ENCODE data around the gene SLC22A2.
"Not testable (repeated sequence)": the region's sequence is repeated elsewhere in the genome, so short reads cannot be mapped to it uniquely, and the experiment has no call there.

Gene SLC22A2

GRCh38 chr6:160240691-160241084 is 17.9 kb downstream of the SLC22A2 start:
- no peak for DNase-seq

GRCh38 chr6:160239929-160240690 is 18.5 kb downstream of the SLC22A2 start:
- DNase-seq = no peak

- DNase-seq = no peak
Observed at GRCh38 chr6:160238761-160239751, 19.6 kb downstream of the SLC22A2 start.

- no peak for DNase-seq
Observed at GRCh38 chr6:160238278-160238711, 20.3 kb downstream of the SLC22A2 start.

- DNase-seq = not testable (repeated sequence)
Observed at GRCh38 chr6:160237597-160238275, 20.9 kb downstream of the SLC22A2 start.

GRCh38 chr6:160236235-160236872 is 22.3 kb downstream of the SLC22A2 start:
- DNase-seq = not testable (repeated sequence)

GRCh38 chr6:160233950-160234640 is 24.5 kb downstream of the SLC22A2 start:
- not testable (repeated sequence) for DNase-seq

GRCh38 chr6:160227769-160228161 is 30.9 kb downstream of the SLC22A2 start:
- no peak for DNase-seq

- DNase-seq = no peak
Observed at GRCh38 chr6:160227038-160227768, 31.4 kb downstream of the SLC22A2 start.

GRCh38 chr6:160226118-160226591 is 32.5 kb downstream of the SLC22A2 start:
- DNase-seq = no peak

- DNase-seq = no peak
Observed at GRCh38 chr6:160224639-160225237, 33.9 kb downstream of the SLC22A2 start.

- no peak for DNase-seq
Observed at GRCh38 chr6:160222491-160222890, 36.1 kb downstream of the SLC22A2 start.

- DNase-seq = no peak
Observed at GRCh38 chr6:160221918-160222317, 36.7 kb downstream of the SLC22A2 start.

GRCh38 chr6:160221423-160221822 is 37.2 kb downstream of the SLC22A2 start:
- DNase-seq = no peak

GRCh38 chr6:160218810-160219209 is 39.8 kb downstream of the SLC22A2 start:
- no peak for DNase-seq

- DNase-seq = no peak
Observed at GRCh38 chr6:160217863-160218262, 40.8 kb downstream of the SLC22A2 start.

GRCh38 chr6:160217073-160217472 is 41.5 kb downstream of the SLC22A2 start:
- no peak for DNase-seq

- DNase-seq = no peak
Observed at GRCh38 chr6:160215232-160215631, 43.4 kb downstream of the SLC22A2 start.

- DNase-seq = no peak
Observed at GRCh38 chr6:160207618-160208017, 51.0 kb downstream of the SLC22A2 start.

- no peak for DNase-seq
Observed at GRCh38 chr6:160204710-160205109, 53.9 kb downstream of the SLC22A2 start.

GRCh38 chr6:160203953-160204352 is 54.7 kb downstream of the SLC22A2 start:
- DNase-seq = no peak
